Upper lobe of left lung (tissue), 6 donors: Measurements from ENCODE around the gene ANKS1B. TPM values are rescaled to one million over a fixed set of nuclear protein-coding genes. Genes with fewer than 3 reads are reported as not detected.

Experiments used
- ATAC-seq, 2 donors: fragments of 200-7000 bp; cut with Tn5 transposase; one replicate each; pipeline ENCODE4 v1.9.1; 2022; ENCODE audit warnings: mild to moderate bottlenecking in 2 of 2, moderate library complexity in 2 of 2; ENCODE audit not compliant: low FRiP score in 2 of 2
- DNase-seq, 2 donors: peaks; one replicate each; pipeline ENCODE4 v3.0.0-alpha.2; 2019 to 2020
- H3K27ac ChIP-seq, 4 donors: fragments of 200-600 bp; sonication (generic); one replicate each; pipeline ENCODE4 v1.5.1; 2016 to 2019
- H3K27me3 ChIP-seq, 4 donors: fragments of 200-600 bp; sonication (generic); one replicate each; pipeline ENCODE4 v1.5.1; 2017 to 2019
- H3K36me3 ChIP-seq, 4 donors: fragments of 200-600 bp; sonication (generic); one replicate each; pipeline ENCODE4 v1.5.1; 2016 to 2019
- H3K4me1 ChIP-seq, 4 donors: fragments of 200-600 bp; sonication (generic); one replicate each; pipeline ENCODE4 v1.5.1; 2018 to 2019
- H3K4me3 ChIP-seq, 4 donors: fragments of 200-600 bp; sonication (generic); one replicate each; pipeline ENCODE4 v1.5.1; 2017 to 2019; ENCODE audit warnings: mild to moderate bottlenecking in 2 of 4, moderate library complexity in 1 of 4
- H3K9me3 ChIP-seq, 4 donors: fragments of 200-600 bp; sonication (generic); one replicate each; pipeline ENCODE4 v1.5.1; 2018 to 2019
- EP300 ChIP-seq, 4 donors: sonication (generic); formaldehyde crosslinking; IDR thresholded peaks; one replicate each; pipeline ENCODE4 v1.5.1; 2017; ENCODE audit warnings: antibody characterized with exemption in 4 of 4, control low read depth in 2 of 4
- POLR2A ChIP-seq, 4 donors: fragments of 450-650 bp; IDR thresholded peaks; one replicate each; pipeline ENCODE4 v1.5.1; 2016 to 2017; ENCODE audit warnings: antibody characterized with exemption in 4 of 4, mild to moderate bottlenecking in 2 of 4
- POLR2AphosphoS5 ChIP-seq, 2 donors: sonication (generic); formaldehyde crosslinking; IDR thresholded peaks; one replicate each; pipeline ENCODE4 v1.5.1; 2017; ENCODE audit warnings: antibody characterized with exemption in 2 of 2
- WGBS, 2 donors: methylation state at CpG; one replicate each; pipeline ENCODE4 v1.1.5; 2017 to 2018; 5-methylcytosine and 5-hydroxymethylcytosine counted together
- total RNA-seq, 6 donors: library from RNA; depleted of rRNA in 4 of 6; stranded (reverse); fragments of >200 nt in 4 of 6; gene quantifications; one replicate each; pipeline versions ENCODE4 v1.1.0 to v1.2.1, GENCODE V29; 2016 to 2021
- TF ChIP-seq, protein P1 (sequence below), 6 experiments: fragments of 450-650 bp in 4 of 6; fragments of 200-600 bp in 2 of 6; sonication (generic) in 2 of 6; IDR thresholded peaks; one replicate each; pipeline ENCODE4 v1.5.1; 2016 to 2019; ENCODE audit warnings: antibody characterized with exemption in 6 of 6
- donor health status: DM: no; HTN: no; CAD: no; lungs with moderate emphysema.
- donor health status: DM: no; HTN: yes; CAD: no; lungs with severe emphysema.

ANKS1B gene
- total RNA-seq, 6 donors from 2014 or later: 5.1 to 23.7 (median 7.2) TPM

DNA sequence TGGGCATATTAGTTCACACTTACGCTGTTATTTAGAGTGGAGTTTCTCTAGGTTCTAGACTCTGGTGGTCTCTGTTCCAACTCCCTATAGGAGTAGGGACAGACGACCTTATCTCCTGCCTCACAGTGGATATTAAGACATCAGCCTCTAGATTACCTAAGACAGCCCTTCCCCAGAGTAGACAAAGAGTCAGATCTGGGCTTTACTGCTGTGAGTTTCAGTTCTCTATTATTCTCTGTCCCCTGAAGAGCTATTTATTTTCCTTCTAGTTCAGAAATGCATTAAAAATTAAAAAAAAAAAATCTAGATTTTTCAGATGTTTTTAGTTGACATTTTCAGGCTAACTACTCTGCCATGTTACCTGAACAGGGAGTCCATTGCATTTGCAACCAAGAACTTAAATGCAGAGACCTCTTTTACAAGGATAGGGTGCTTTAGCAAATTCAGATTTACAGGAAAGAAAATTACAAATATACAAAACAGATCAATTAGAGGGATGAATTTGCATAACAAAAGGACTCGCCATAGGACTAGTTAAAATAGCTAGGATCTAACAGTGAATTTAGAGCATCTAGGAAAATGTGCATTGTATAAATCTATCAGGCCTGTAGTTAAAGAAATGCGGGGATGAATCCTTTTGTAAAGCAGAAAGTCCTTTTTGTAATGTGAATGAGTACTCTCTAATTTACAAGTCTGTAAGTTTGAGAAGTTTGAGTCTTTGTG is 958.2 kb downstream of the ANKS1B start:
- Histone ChIP-seq H3K36me3 (no peaks in the 10 kb centered on the region), H3K4me1 (no peaks in the 10 kb centered on the region), H3K27ac (no peak overlapping the region), H3K4me3 (no peak overlapping the region), H3K27me3 (no peaks in the 10 kb centered on the region), H3K9me3 (no peaks in the 10 kb centered on the region)
- no peak for DNase-seq
- ATAC-seq: no peak
- no peak for TF ChIP-seq EP300 (IDR thresholded peaks at IDR 0.05)
- TF ChIP-seq, protein P1, sequence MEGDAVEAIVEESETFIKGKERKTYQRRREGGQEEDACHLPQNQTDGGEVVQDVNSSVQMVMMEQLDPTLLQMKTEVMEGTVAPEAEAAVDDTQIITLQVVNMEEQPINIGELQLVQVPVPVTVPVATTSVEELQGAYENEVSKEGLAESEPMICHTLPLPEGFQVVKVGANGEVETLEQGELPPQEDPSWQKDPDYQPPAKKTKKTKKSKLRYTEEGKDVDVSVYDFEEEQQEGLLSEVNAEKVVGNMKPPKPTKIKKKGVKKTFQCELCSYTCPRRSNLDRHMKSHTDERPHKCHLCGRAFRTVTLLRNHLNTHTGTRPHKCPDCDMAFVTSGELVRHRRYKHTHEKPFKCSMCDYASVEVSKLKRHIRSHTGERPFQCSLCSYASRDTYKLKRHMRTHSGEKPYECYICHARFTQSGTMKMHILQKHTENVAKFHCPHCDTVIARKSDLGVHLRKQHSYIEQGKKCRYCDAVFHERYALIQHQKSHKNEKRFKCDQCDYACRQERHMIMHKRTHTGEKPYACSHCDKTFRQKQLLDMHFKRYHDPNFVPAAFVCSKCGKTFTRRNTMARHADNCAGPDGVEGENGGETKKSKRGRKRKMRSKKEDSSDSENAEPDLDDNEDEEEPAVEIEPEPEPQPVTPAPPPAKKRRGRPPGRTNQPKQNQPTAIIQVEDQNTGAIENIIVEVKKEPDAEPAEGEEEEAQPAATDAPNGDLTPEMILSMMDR (IDR thresholded peaks at IDR 0.05): no peak
- TF ChIP-seq POLR2AphosphoS5 (IDR thresholded peaks at IDR 0.05): no peak
- TF ChIP-seq POLR2A (IDR thresholded peaks at IDR 0.05): no peak
- WGBS, 2 donors: 85 to 88% methylated on average over 4 of the region's 4 CpGs

DNA sequence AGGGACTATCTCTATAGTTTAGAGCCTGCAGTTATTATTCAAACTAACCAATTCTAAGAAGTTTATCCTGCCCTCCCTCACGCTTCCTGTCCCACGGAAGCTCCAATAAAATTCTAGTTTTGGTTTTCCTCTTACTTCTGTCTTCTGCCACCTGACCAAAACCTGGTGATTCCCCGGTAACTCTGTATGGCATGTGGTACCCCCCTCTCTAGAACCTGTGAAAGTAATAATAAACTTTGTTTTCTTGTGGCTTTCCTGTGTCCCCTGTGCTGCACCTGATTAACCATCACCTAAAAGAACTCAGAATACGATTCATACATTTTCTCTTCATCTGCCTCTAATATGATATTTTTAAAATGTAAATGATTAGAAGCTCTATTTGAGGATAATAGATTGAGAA is 959.9 kb downstream of the ANKS1B start:
- Histone ChIP-seq H3K27me3 (no peaks in the 10 kb centered on the region), H3K4me3 (no peak overlapping the region), H3K36me3 (no peaks in the 10 kb centered on the region), H3K27ac (no peak overlapping the region), H3K4me1 (no peaks in the 10 kb centered on the region), H3K9me3 (no peaks in the 10 kb centered on the region)
- WGBS, 2 donors: 80 to 84% methylated on average over 4 of the region's 4 CpGs
- ATAC-seq (no peak), DNase-seq (no peak)
- no peak for TF ChIP-seq EP300 (IDR thresholded peaks at IDR 0.05)
- TF ChIP-seq POLR2A (IDR thresholded peaks at IDR 0.05): no peak
- no peak for TF ChIP-seq POLR2AphosphoS5 (IDR thresholded peaks at IDR 0.05)
- TF ChIP-seq, protein P1 (IDR thresholded peaks at IDR 0.05): no peak

DNA sequence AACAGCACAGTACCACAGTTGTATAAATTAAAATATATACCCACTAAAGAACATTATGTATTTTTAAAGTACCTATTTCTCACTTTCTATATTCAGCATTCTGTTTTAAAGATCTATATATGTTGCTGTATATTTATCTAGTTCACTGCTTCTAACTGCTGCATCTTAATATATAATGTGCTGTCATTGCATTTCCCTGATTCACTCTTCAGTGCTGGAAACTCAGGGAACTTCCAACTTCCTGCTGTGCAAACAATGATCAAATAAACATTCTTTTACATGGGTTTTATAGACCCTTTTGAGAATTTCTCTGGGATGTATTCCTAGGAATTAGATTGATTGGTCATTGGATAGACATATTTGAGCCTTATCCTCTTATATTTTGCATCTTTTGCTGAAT is 960.5 kb downstream of the ANKS1B start:
- TF ChIP-seq EP300 (IDR thresholded peaks at IDR 0.05): no peak
- TF ChIP-seq, protein P1 (IDR thresholded peaks at IDR 0.05): no peak
- TF ChIP-seq POLR2A (IDR thresholded peaks at IDR 0.05): no peak
- no peak for TF ChIP-seq POLR2AphosphoS5 (IDR thresholded peaks at IDR 0.05)
- no peak overlapping the region for H3K27ac ChIP-seq
- DNase-seq: no peak
- H3K4me3 ChIP-seq: no peak overlapping the region
- H3K9me3 ChIP-seq: no peaks in the 10 kb centered on the region
- no peak for ATAC-seq
- H3K36me3 ChIP-seq: no peaks in the 10 kb centered on the region
- no peaks in the 10 kb centered on the region for H3K4me1 ChIP-seq
- H3K27me3 ChIP-seq: no peaks in the 10 kb centered on the region

DNA sequence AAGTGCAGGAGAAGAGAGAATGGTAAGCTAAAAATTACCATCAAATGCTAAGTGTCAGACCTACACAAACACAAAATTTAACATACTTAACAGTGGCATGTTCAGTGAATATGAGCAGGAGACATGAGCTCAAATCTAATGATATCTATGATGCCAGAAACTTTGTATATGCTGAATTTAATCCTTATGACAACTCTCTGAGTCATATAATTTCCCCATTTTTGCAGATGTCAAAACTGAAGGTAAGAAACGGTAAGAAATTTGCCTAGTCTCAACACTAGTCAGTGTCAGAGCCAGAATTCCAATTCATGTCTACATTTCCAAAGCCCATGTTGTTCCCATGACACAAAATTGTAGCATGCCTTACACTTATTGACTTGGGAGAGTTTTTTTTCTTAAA is 963.9 kb downstream of the ANKS1B start:
- TF ChIP-seq POLR2AphosphoS5 (IDR thresholded peaks at IDR 0.05) (no peak), EP300 (IDR thresholded peaks at IDR 0.05) (no peak), POLR2A (IDR thresholded peaks at IDR 0.05) (no peak)
- TF ChIP-seq, protein P1 (IDR thresholded peaks at IDR 0.05): no peak
- Histone ChIP-seq H3K36me3 (no peaks in the 10 kb centered on the region), H3K4me1 (no peaks in the 10 kb centered on the region), H3K27me3 (no peaks in the 10 kb centered on the region), H3K27ac (no peak overlapping the region), H3K4me3 (no peak overlapping the region), H3K9me3 (peaks cover 0 to 7% (median 0%) of the 10 kb centered on the region in 4 donors)
- no peak for ATAC-seq
- DNase-seq: no peak
- WGBS, 2 donors: 58 to 80% methylated on average over 1 of the region's 1 CpG

DNA sequence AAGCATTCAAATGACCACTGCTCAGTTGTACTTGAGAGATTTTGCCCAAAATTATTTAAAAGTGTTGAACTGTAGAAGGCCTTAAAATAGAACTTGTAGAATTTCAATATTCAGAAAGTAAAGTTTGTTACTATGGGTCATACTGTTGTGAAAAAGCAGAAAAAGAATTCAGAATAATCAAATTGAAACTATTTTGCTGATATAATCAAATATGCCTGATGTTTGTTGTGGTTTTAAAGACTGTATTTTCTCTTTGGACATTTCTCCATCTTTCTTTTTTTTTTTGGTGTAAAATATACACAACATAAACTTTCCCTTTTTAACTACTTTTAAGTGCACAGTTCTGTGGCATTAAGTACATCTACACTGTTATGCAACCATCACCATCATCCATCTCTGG is 964.9 kb downstream of the ANKS1B start:
- no peak for DNase-seq
- Histone ChIP-seq H3K27me3 (no peaks in the 10 kb centered on the region), H3K4me3 (no peak overlapping the region), H3K36me3 (no peaks in the 10 kb centered on the region), H3K27ac (no peak overlapping the region), H3K4me1 (no peaks in the 10 kb centered on the region), H3K9me3 (peaks cover 0 to 7% (median 0%) of the 10 kb centered on the region in 4 donors)
- TF ChIP-seq, protein P1 (IDR thresholded peaks at IDR 0.05): no peak
- no peak for TF ChIP-seq POLR2A (IDR thresholded peaks at IDR 0.05)
- no peak for TF ChIP-seq POLR2AphosphoS5 (IDR thresholded peaks at IDR 0.05)
- TF ChIP-seq EP300 (IDR thresholded peaks at IDR 0.05): no peak
- ATAC-seq: no peak
